ENCODE measurements around the gene KCNQ1. TPM values are rescaled to one million over a fixed set of nuclear protein-coding genes. Genes with fewer than 3 reads are reported as not detected.

Gene KCNQ1
- total and polyA plus RNA-seq, 2 of the 13 experiments (the other 11 are each of a cell fraction or from before 2014, with no cell fraction given): 0.02 to 0.08 TPM

DNA sequence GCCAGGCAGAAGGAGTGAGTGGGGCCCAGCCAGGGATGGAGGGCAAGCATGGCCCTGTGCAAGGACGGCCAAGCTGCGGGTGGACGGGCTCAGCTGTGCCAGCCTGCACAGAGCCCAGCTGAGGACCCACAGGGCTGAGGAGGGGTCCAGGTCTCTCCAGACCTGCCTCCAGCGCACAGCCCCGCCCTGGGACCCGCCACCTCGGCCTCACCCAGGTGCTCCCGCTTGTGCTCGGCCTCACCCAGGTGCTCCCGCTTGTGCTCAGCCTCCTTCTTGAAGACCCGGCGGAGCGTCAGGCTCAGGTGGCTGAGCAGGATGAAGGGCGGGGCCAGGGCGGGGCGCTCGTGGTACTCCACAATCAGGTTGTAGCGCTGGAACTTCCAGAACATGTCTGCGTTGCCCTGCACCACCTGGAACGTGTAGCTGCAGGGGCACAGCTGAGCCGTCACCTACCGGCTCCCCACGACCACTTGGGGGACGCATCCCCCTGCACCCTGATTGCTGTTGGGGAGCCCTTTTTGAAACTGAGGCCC lies 37.9 kb upstream of the KCNQ1 start:
- H3K4me2 ChIP-seq (ENCODE audit: low read depth, low read length): no peak overlapping the region
- FAIRE-seq (no peak), DNase-seq (ENCODE audit: low spot score) (no peak), ATAC-seq (no peak)
- H3K4me1 ChIP-seq (ENCODE audit: insufficient read depth, low read length): peaks cover 52% of the 10 kb centered on the region
- in situ Hi-C loops (cut with HindIII; ENCODE audit: extremely low pct_ligation_motif_present, low pct_unique_long_range_greater_than_20kb): no loop called here
- H3K36me3 ChIP-seq (replicated peaks in 1 of 2; ENCODE audit: control insufficient read depth in 1 of 2, insufficient read depth in 2 of 2, low read length in 2 of 2): peaks cover 6 to 7% of the 10 kb centered on the region in 2 experiments; a peak in 2 of 5 replicates
- H4K20me1 ChIP-seq (ENCODE audit: insufficient read depth, low read length): no peaks in the 10 kb centered on the region
- ChIA-PET POLR2A (no interaction called here), CTCF (ENCODE audit: low intra/inter-chr PET ratio, low total read pairs) (no interaction called here)
- intact Hi-C loops (cut with micrococcal nuclease; ENCODE audit: unreplicated experiment): no loop called here
- no peak overlapping the region for H3K4me3 ChIP-seq (replicated peaks in 1 of 3; ENCODE audit: insufficient read depth in 1 of 3, low read depth in 2 of 3, low read length in 3 of 3)
- H3K79me2 ChIP-seq (ENCODE audit: insufficient read depth, low read length): peaks cover 2% of the 10 kb centered on the region
- BruUV-seq (replicated peaks): no TSS peak
- no peak overlapping the region for H3K27ac ChIP-seq (ENCODE audit: extremely low read length, insufficient read depth, low read length)
- H3K9me3 ChIP-seq (ENCODE audit: low read length): no peaks in the 10 kb centered on the region
- 91% methylated on average over 4 of the region's 24 CpGs for WGBS (ENCODE audit: low lambda C conversion rate)
- no peak overlapping the region for H3K9ac ChIP-seq (ENCODE audit: insufficient read depth, low read depth, low read length)
- no peak overlapping the region for H2AFZ ChIP-seq (ENCODE audit: low read length)
- no peak for TF ChIP-seq BHLHE40 (IDR thresholded peaks at IDR 0.05; ENCODE audit: low read length)
- no peak for TF ChIP-seq ISL2 (CRISPR knock-in tag; IDR thresholded peaks at IDR 0.05)
- TF ChIP-seq STAT5B (CRISPR knock-in tag; IDR thresholded peaks at IDR 0.05): no peak
- TF ChIP-seq FOXM1 (CRISPR knock-in tag; IDR thresholded peaks at IDR 0.05): no peak
- TF ChIP-seq POLR2G (IDR thresholded peaks at IDR 0.05; ENCODE audit: low read depth, low read length): no peak
- no peak for TF ChIP-seq TBX2 (CRISPR knock-in tag; IDR thresholded peaks at IDR 0.05; ENCODE audit: borderline replicate concordance)
- TF ChIP-seq ZNF263 (CRISPR knock-in tag; IDR thresholded peaks at IDR 0.05): peak; percentile 72
- no peaks in the 10 kb centered on the region for H3K27me3 ChIP-seq (ENCODE audit: control insufficient read depth in 1 of 2, insufficient read depth in 2 of 2, low read length in 2 of 2)

DNA sequence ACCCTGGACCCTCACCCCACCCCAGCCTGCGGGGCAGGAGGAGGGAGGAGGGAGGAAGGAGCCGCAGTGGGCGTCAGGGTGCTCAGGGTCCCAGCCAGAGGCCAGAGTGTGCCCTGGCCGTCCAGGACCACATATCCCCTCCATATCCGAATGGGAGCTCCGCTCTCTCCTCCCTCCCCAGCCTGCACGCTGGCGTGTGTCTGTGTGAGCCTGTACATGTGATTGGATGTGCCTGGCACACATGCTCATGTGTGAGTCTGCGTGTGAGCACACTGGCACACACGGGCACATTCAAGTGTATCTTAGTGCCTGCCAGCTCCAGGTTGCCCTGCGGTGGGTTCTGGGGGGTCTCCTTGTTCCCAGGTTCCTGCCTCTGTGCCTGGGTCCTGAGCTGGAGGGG lies 36.1 kb upstream of the KCNQ1 start:
- Histone ChIP-seq H3K27ac (ENCODE audit: extremely low read length, insufficient read depth, low read length) (no peak overlapping the region), H4K20me1 (ENCODE audit: insufficient read depth, low read length) (no peaks in the 10 kb centered on the region), H3K36me3 (replicated peaks in 1 of 2; ENCODE audit: control insufficient read depth in 1 of 2, insufficient read depth in 2 of 2, low read length in 2 of 2) (peaks cover 2 to 3% of the 10 kb centered on the region in 2 experiments; a peak in 1 of 5 replicates), H3K27me3 (ENCODE audit: control insufficient read depth in 1 of 2, insufficient read depth in 2 of 2, low read length in 2 of 2) (no peaks in the 10 kb centered on the region), H3K9me3 (ENCODE audit: low read length) (no peaks in the 10 kb centered on the region), H3K4me1 (ENCODE audit: insufficient read depth, low read length) (peaks cover 58% of the 10 kb centered on the region), H3K4me2 (ENCODE audit: low read depth, low read length) (peak overlapping the region; percentile 84), H3K79me2 (ENCODE audit: insufficient read depth, low read length) (no peaks in the 10 kb centered on the region), H2AFZ (ENCODE audit: low read length) (no peak overlapping the region), H3K4me3 (replicated peaks in 1 of 3; ENCODE audit: insufficient read depth in 1 of 3, low read depth in 2 of 3, low read length in 3 of 3) (no peak overlapping the region), H3K9ac (ENCODE audit: insufficient read depth, low read depth, low read length) (no peak overlapping the region)
- no peak for ATAC-seq
- intact Hi-C loops (cut with micrococcal nuclease; ENCODE audit: unreplicated experiment) (no loop called here), in situ Hi-C loops (cut with HindIII; ENCODE audit: extremely low pct_ligation_motif_present, low pct_unique_long_range_greater_than_20kb) (no loop called here)
- TF ChIP-seq PITX1 (CRISPR knock-in tag; IDR thresholded peaks at IDR 0.05) (no peak), ZNF670 (CRISPR knock-in tag; IDR thresholded peaks at IDR 0.05; ENCODE audit: borderline replicate concordance) (no peak), MIER3 (CRISPR knock-in tag; IDR thresholded peaks at IDR 0.05; ENCODE audit: borderline replicate concordance) (no peak)
- TF ChIP-seq, protein P1, sequence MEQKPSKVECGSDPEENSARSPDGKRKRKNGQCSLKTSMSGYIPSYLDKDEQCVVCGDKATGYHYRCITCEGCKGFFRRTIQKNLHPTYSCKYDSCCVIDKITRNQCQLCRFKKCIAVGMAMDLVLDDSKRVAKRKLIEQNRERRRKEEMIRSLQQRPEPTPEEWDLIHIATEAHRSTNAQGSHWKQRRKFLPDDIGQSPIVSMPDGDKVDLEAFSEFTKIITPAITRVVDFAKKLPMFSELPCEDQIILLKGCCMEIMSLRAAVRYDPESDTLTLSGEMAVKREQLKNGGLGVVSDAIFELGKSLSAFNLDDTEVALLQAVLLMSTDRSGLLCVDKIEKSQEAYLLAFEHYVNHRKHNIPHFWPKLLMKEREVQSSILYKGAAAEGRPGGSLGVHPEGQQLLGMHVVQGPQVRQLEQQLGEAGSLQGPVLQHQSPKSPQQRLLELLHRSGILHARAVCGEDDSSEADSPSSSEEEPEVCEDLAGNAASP (CRISPR knock-in tag; IDR thresholded peaks at IDR 0.05; ENCODE audit: borderline replicate concordance): no peak
- TF ChIP-seq, protein P2, sequence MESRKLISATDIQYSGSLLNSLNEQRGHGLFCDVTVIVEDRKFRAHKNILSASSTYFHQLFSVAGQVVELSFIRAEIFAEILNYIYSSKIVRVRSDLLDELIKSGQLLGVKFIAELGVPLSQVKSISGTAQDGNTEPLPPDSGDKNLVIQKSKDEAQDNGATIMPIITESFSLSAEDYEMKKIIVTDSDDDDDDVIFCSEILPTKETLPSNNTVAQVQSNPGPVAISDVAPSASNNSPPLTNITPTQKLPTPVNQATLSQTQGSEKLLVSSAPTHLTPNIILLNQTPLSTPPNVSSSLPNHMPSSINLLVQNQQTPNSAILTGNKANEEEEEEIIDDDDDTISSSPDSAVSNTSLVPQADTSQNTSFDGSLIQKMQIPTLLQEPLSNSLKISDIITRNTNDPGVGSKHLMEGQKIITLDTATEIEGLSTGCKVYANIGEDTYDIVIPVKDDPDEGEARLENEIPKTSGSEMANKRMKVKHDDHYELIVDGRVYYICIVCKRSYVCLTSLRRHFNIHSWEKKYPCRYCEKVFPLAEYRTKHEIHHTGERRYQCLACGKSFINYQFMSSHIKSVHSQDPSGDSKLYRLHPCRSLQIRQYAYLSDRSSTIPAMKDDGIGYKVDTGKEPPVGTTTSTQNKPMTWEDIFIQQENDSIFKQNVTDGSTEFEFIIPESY (CRISPR knock-in tag; IDR thresholded peaks at IDR 0.05): no peak
- BruUV-seq (replicated peaks): no TSS peak
- FAIRE-seq: no peak
- 82% methylated on average over 3 of the region's 11 CpGs for WGBS (ENCODE audit: low lambda C conversion rate)
- POLR2A ChIA-PET: interaction anchor here (5.7 kb wide), 1 partner anchor 8 kb away, joined by 49 read pairs; the partner anchor contains the start of gene TSSC4
- CTCF ChIA-PET (ENCODE audit: low intra/inter-chr PET ratio, low total read pairs): no interaction called here
- DNase-seq (ENCODE audit: low spot score): no peak

Measured in HepG2 (cell line).